Suprapubic skin (tissue), 4 donors: ENCODE measurements around the gene GMEB2.

Source experiments
- CTCF ChIP-seq, 2 donors: fragments of 200-600 bp in 1 of 2; fragments of 450-650 bp in 1 of 2; sonication (generic) in 1 of 2; IDR thresholded peaks; one replicate each; pipeline ENCODE4 v1.5.1; 2016 to 2019; ENCODE audit warnings: antibody characterized with exemption in 2 of 2, mild to moderate bottlenecking in 1 of 2, moderate library complexity in 1 of 2
- EP300 ChIP-seq: sonication (generic); formaldehyde crosslinking; IDR thresholded peaks from one replicate; pipeline ENCODE4 v1.6.1; 2017; ENCODE audit warnings: antibody characterized with exemption
- POLR2A ChIP-seq, 2 donors: fragments of 450-650 bp; IDR thresholded peaks; one replicate each; pipeline ENCODE4 v1.6.1; 2017; ENCODE audit warnings: antibody characterized with exemption in 2 of 2, mild to moderate bottlenecking in 2 of 2, moderate library complexity in 2 of 2
- POLR2AphosphoS5 ChIP-seq, 3 donors: sonication (generic); formaldehyde crosslinking; IDR thresholded peaks; one replicate each; pipeline ENCODE4 v1.6.1; 2017; ENCODE audit warnings: antibody characterized with exemption in 3 of 3

GRCh38 chr20:63673951-63674350 is 47.0 kb upstream of the GMEB2 start:
- TF ChIP-seq POLR2A (IDR thresholded peaks at IDR 0.05): no peak
- TF ChIP-seq CTCF (IDR thresholded peaks at IDR 0.05): no peak
- TF ChIP-seq EP300: no peak
- TF ChIP-seq POLR2AphosphoS5 (IDR thresholded peaks at IDR 0.05): no peak
